ENCODE measurements around the gene CYSLTR2.

DNA sequence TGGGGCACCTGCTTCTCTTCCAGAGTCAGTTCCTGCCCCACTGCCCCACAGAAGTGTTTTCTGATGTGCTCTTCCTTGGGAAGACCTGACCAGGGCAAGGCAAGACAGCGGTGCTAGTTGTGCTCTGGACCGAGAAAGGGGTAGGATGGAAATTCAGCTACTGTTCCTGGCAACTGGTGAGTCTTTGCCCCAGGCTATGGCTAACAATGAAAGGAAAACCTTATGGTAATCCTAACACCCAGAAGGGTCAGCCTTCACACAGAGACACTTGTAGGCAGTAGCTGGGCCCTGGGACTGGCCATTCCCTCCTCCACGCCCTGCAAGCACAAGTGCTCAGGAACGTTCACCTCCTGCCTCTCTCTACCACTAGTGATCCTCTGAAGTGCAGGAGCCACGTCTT lies 9.6 kb upstream of the CYSLTR2 start:
- TF ChIP-seq, protein P1, sequence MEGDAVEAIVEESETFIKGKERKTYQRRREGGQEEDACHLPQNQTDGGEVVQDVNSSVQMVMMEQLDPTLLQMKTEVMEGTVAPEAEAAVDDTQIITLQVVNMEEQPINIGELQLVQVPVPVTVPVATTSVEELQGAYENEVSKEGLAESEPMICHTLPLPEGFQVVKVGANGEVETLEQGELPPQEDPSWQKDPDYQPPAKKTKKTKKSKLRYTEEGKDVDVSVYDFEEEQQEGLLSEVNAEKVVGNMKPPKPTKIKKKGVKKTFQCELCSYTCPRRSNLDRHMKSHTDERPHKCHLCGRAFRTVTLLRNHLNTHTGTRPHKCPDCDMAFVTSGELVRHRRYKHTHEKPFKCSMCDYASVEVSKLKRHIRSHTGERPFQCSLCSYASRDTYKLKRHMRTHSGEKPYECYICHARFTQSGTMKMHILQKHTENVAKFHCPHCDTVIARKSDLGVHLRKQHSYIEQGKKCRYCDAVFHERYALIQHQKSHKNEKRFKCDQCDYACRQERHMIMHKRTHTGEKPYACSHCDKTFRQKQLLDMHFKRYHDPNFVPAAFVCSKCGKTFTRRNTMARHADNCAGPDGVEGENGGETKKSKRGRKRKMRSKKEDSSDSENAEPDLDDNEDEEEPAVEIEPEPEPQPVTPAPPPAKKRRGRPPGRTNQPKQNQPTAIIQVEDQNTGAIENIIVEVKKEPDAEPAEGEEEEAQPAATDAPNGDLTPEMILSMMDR (IDR thresholded peaks at IDR 0.05; ENCODE audit: insufficient read depth, low read length, poor library complexity, severe bottlenecking): no peak
- TF ChIP-seq EZH2phosphoT487 (conservative IDR thresholded peaks at IDR 0.05; ENCODE audit: low read length): no peak

All from SU-DHL-6 (cell line).